ENCODE measurements around the gene CHRNA1.

GRCh38 chr2:174763780-174764179, 492 bp downstream of the CHRNA1 start:
- no peak for TF ChIP-seq EZH2 (conservative IDR thresholded peaks at IDR 0.05; ENCODE audit: low read depth, low read length)
- TF ChIP-seq MXI1 (IDR thresholded peaks at IDR 0.05; ENCODE audit: borderline replicate concordance, low read depth, low read length): no peak
- no peak for TF ChIP-seq ZBTB8A (CRISPR knock-in tag; IDR thresholded peaks at IDR 0.05; ENCODE audit: borderline replicate concordance, low read depth)
- TF ChIP-seq EP300 (IDR thresholded peaks at IDR 0.05; ENCODE audit: low read depth in 2 of 2, low read length in 2 of 2): no peak
- no peak for TF ChIP-seq EP300 (CRISPR knock-in tag; IDR thresholded peaks at IDR 0.05; ENCODE audit: borderline replicate concordance)
